SK-N-SH (cell line): Measurements from ENCODE around the gene MET. TPM values are rescaled to one million over a fixed set of nuclear protein-coding genes. Genes with fewer than 3 reads are reported as not detected.

ENCODE experiments used
- CTCF ChIA-PET: fragments of 300-600, 350-600 bp; formaldehyde crosslinking; extraction: SDS; loops from one replicate; lab custom pipeline; 2021; lab: Yijun Ruan, JAX
- POLR2A ChIA-PET: fragments of 350-600 bp; sonication (Branson Sonifier 250); formaldehyde crosslinking; extraction: SDS; loops from one replicate; lab custom pipeline; 2020; ENCODE audit warnings: antibody characterized with exemption, inconsistent platforms; lab: Yijun Ruan, JAX
- DNase-seq: peaks from one replicate; pipeline ENCODE4 v3.0.0; 2012
- H2AFZ ChIP-seq: fragments of 200-600 bp; sonication (generic); 2 replicates; pipeline ENCODE4 v1.8.1; 2016; ENCODE audit warnings: antibody characterized with exemption, mild to moderate bottlenecking, low read depth
- H3F3A ChIP-seq: fragments of 200-600 bp; sonication (generic); replicated peaks from 2 replicates; pipeline ENCODE3; 2016; ENCODE audit warnings: antibody characterized with exemption, mild to moderate bottlenecking; ENCODE audit not compliant: insufficient read depth
- H3K27ac ChIP-seq, 2 experiments: fragments of 200-500 bp in 1 of 2; fragments of 200-600 bp in 1 of 2; sonication (Bioruptor generic) in 1 of 2; sonication (generic), shearing (Covaris generic) in 1 of 2; 2 replicates each; pipeline versions ENCODE4 v1.5.1 to v1.6.1; 2014 to 2016; ENCODE audit warnings: low read depth in 2 of 2, inconsistent platforms in 1 of 2, low read length in 1 of 2, mild to moderate bottlenecking in 1 of 2, mixed read lengths in 1 of 2
- H3K27me3 ChIP-seq: fragments of 200-600 bp; sonication (generic), shearing (Covaris generic); 2 replicates; pipeline ENCODE4 v1.6.1; 2016; ENCODE audit warnings: mixed run types; ENCODE audit not compliant: insufficient read depth
- H3K36me3 ChIP-seq, 2 experiments: fragments of 200-500 bp in 1 of 2; fragments of 200-600 bp in 1 of 2; sonication (Bioruptor generic) in 1 of 2; sonication (generic) in 1 of 2; replicated peaks in 1 of 2; 2 replicates each; pipeline versions ENCODE3 to v1.5.1; 2014 to 2016; ENCODE audit warnings: low read length in 1 of 2, mild to moderate bottlenecking in 1 of 2; ENCODE audit not compliant: insufficient read depth in 2 of 2, control insufficient read depth in 1 of 2
- H3K4me1 ChIP-seq, 2 experiments: fragments of 200-500 bp in 1 of 2; fragments of 200-600 bp in 1 of 2; sonication (Bioruptor generic) in 1 of 2; sonication (generic), shearing (Covaris generic) in 1 of 2; 2 replicates each; pipeline versions ENCODE4 v1.5.1 to v1.6.1; 2014 to 2016; ENCODE audit warnings: low read depth in 1 of 2, low read length in 1 of 2, mixed run types in 1 of 2; ENCODE audit not compliant: insufficient read depth in 2 of 2, control insufficient read depth in 1 of 2
- H3K4me2 ChIP-seq: fragments of 200-600 bp; sonication (generic), shearing (Covaris generic); 2 replicates; pipeline ENCODE4 v1.6.1; 2017; ENCODE audit warnings: mixed run types
- H3K4me3 ChIP-seq, 2 experiments: fragments of 200-500 bp in 1 of 2; fragments of 200-600 bp in 1 of 2; sonication (Bioruptor generic) in 1 of 2; sonication (generic), shearing (Covaris generic) in 1 of 2; 2 replicates each; pipeline versions ENCODE4 v1.5.1 to v1.8.1; 2014 to 2016; ENCODE audit warnings: low read depth in 2 of 2, inconsistent platforms in 1 of 2, low read length in 1 of 2, mild to moderate bottlenecking in 1 of 2, mixed read lengths in 1 of 2, moderate library complexity in 1 of 2
- H3K79me2 ChIP-seq: fragments of 200-600 bp; sonication (generic); 2 replicates; pipeline ENCODE4 v1.8.1; 2017; ENCODE audit warnings: mild to moderate bottlenecking; ENCODE audit not compliant: insufficient read depth
- H3K9ac ChIP-seq: fragments of 200-600 bp; sonication (generic); 2 replicates; pipeline ENCODE4 v1.6.1; 2017; ENCODE audit warnings: mixed run types
- H3K9me2 ChIP-seq: fragments of 200-600 bp; sonication (generic); 2 replicates; pipeline ENCODE4 v1.6.1; 2017; ENCODE audit warnings: mixed run types
- H3K9me3 ChIP-seq: fragments of 200-600 bp; sonication (generic); 2 replicates; pipeline ENCODE4 v1.6.1; 2017; ENCODE audit warnings: mixed run types, mild to moderate bottlenecking, moderate library complexity
- H4K20me1 ChIP-seq: fragments of 200-600 bp; sonication (generic); 2 replicates; pipeline ENCODE4 v1.6.1; 2017; ENCODE audit warnings: mild to moderate bottlenecking, mixed run types; ENCODE audit not compliant: insufficient read depth
- CHD2 ChIP-seq: fragments of 150-350 bp; IDR thresholded peaks from 2 replicates; pipeline ENCODE4 v1.6.1; 2018; ENCODE audit warnings: low read length; ENCODE audit not compliant: partially characterized antibody
- EP300 ChIP-seq, 2 experiments: IDR thresholded peaks; 2 replicates each; pipeline versions ENCODE4 v1.4.0 to v1.6.1; 2012; ENCODE audit warnings: borderline replicate concordance in 1 of 2, low read depth in 1 of 2, low read length in 1 of 2
- EZH2phosphoT487 ChIP-seq: fragments of 200-600 bp; sonication (generic); IDR thresholded peaks from 2 replicates; pipeline ENCODE4 v1.6.1; 2017; ENCODE audit warnings: low read depth, mixed run types, mild to moderate bottlenecking, antibody characterized with exemption, moderate library complexity, borderline replicate concordance
- FOSL2 ChIP-seq: IDR thresholded peaks from 2 replicates; pipeline ENCODE4 v1.4.0; 2012; ENCODE audit warnings: low read depth, mild to moderate bottlenecking, moderate library complexity, borderline replicate concordance
- FOXM1 ChIP-seq: IDR thresholded peaks from 2 replicates; pipeline ENCODE4 v1.4.0; 2012; ENCODE audit warnings: low read depth, mild to moderate bottlenecking
- GABPA ChIP-seq: IDR thresholded peaks from 2 replicates; pipeline ENCODE4 v1.4.0; 2012; ENCODE audit warnings: low read depth, mild to moderate bottlenecking
- GATA2 ChIP-seq: sonication (generic); formaldehyde crosslinking; IDR thresholded peaks from 2 replicates; pipeline ENCODE4 v1.5.0; 2020; ENCODE audit warnings: mild to moderate bottlenecking, missing genetic modification reagents
- IRF3 ChIP-seq: fragments of 150-350 bp; IDR thresholded peaks from 2 replicates; pipeline ENCODE4 v1.6.1; 2016; ENCODE audit warnings: mild to moderate bottlenecking, low read depth, low read length
- JUND ChIP-seq: IDR thresholded peaks from 2 replicates; pipeline ENCODE4 v1.4.0; 2012
- MAX ChIP-seq: IDR thresholded peaks from 2 replicates; pipeline ENCODE4 v1.4.0; 2012; ENCODE audit warnings: low read depth
- MEF2A ChIP-seq: IDR thresholded peaks from 2 replicates; pipeline ENCODE4 v1.4.0; 2012; ENCODE audit warnings: low read depth, borderline replicate concordance
- MXI1 ChIP-seq: IDR thresholded peaks from 2 replicates; pipeline ENCODE4 v1.6.1; 2012; ENCODE audit warnings: mild to moderate bottlenecking, low read depth, low read length, improper control_type of control experiment
- NFIC ChIP-seq: IDR thresholded peaks from 2 replicates; pipeline ENCODE4 v1.4.0; 2012; ENCODE audit warnings: borderline replicate concordance
- NRF1 ChIP-seq: IDR thresholded peaks from 2 replicates; pipeline ENCODE4 v1.6.1; 2012; ENCODE audit warnings: low read depth, mild to moderate bottlenecking, low read length
- PBX3 ChIP-seq: IDR thresholded peaks from 2 replicates; pipeline ENCODE4; 2012
- POLR2AphosphoS5 ChIP-seq: IDR thresholded peaks from 2 replicates; pipeline ENCODE4 v1.6.1; 2012; ENCODE audit warnings: low read depth, low read length
- RAD21 ChIP-seq: IDR thresholded peaks from 2 replicates; pipeline ENCODE4 v1.6.1; 2012; ENCODE audit warnings: mild to moderate bottlenecking, low read length
- RCOR1 ChIP-seq: fragments of 150-350 bp; IDR thresholded peaks from 2 replicates; pipeline ENCODE4 v1.6.1; 2017; ENCODE audit warnings: antibody characterized with exemption, low read length
- RFX5 ChIP-seq: IDR thresholded peaks from 2 replicates; pipeline ENCODE4 v1.6.1; 2012; ENCODE audit warnings: mild to moderate bottlenecking, improper control_type of control experiment, low read length
- SIN3A ChIP-seq: IDR thresholded peaks from 2 replicates; pipeline ENCODE4 v1.6.1; 2012; ENCODE audit warnings: low read depth, mild to moderate bottlenecking, low read length, moderate library complexity, borderline replicate concordance
- SMC3 ChIP-seq: IDR thresholded peaks from 2 replicates; pipeline ENCODE4 v1.6.1; 2012; ENCODE audit warnings: low read depth, low read length, improper control_type of control experiment
- TAF1 ChIP-seq: IDR thresholded peaks from 2 replicates; pipeline ENCODE4 v1.6.1; 2012; ENCODE audit warnings: low read depth, mild to moderate bottlenecking, low read length, moderate library complexity, borderline replicate concordance
- TCF12 ChIP-seq: IDR thresholded peaks from 2 replicates; pipeline ENCODE4 v1.4.0; 2012
- TEAD4 ChIP-seq: IDR thresholded peaks from 2 replicates; pipeline ENCODE4 v1.4.0; 2012; ENCODE audit warnings: mild to moderate bottlenecking, borderline replicate concordance; ENCODE audit not compliant: insufficient read depth
- USF1 ChIP-seq: IDR thresholded peaks from 2 replicates; pipeline ENCODE4 v1.4.0; 2012; ENCODE audit warnings: low read depth, borderline replicate concordance
- YY1 ChIP-seq: IDR thresholded peaks from 2 replicates; pipeline ENCODE4 v1.4.0; 2012; ENCODE audit warnings: low read depth, mild to moderate bottlenecking
- ZBTB33 ChIP-seq: IDR thresholded peaks from 2 replicates; pipeline ENCODE4 v1.4.0; 2012; ENCODE audit warnings: low read depth, borderline replicate concordance
- WGBS: methylation state at CpG from one replicate; pipeline ENCODE4 v1.1.6; 2017; ENCODE audit warnings: low lambda C conversion rate; 5-methylcytosine and 5-hydroxymethylcytosine counted together
- polyA plus RNA-seq, 3 experiments: library from polyadenylated mRNA; depleted of rRNA; stranded (reverse); fragments of >200 nt; gene quantifications; 2 replicates each; pipeline ENCODE4 v1.2.3, GENCODE V29; 2012

MET gene
- polyA plus RNA-seq, 1 of the 3 experiments (the other 2 are of a cell fraction), result 38.7 TPM

- Histone ChIP-seq H3K4me2 (peak overlapping the region; percentile 58), H2AFZ (no peak overlapping the region), H3F3A (peaks cover 50% of the 10 kb centered on the region), H3K9ac (peak overlapping the region; percentile 7; the same call in 1 of the 2 replicates), H3K79me2 (peaks cover 34% of the 10 kb centered on the region), H3K4me1 (peaks cover 0 to 25% of the 10 kb centered on the region in 2 experiments; a peak in 2 of 4 replicates), H3K4me3 (no peak overlapping the region), H3K9me3 (no peaks in the 10 kb centered on the region), H3K27ac (peak overlapping the region; percentile 62 to 66; a peak in 3 of 4 replicates), H3K36me3 (peaks cover 3 to 21% of the 10 kb centered on the region in 2 experiments), H4K20me1 (no peaks in the 10 kb centered on the region), H3K27me3 (no peaks in the 10 kb centered on the region), H3K9me2 (no peaks in the 10 kb centered on the region)
- no peak for DNase-seq
- ChIA-PET POLR2A (no interaction called here), CTCF (interaction anchor here (1.4 to 1.5 kb wide), 2 partner anchors 8 to 25 kb away, joined by 4 to 5 read pairs; no protein-coding TSS in a partner anchor)
- WGBS, result 10% methylated on average over 5 of the region's 5 CpGs
- no peak for TF ChIP-seq SIN3A
- TF ChIP-seq YY1, result no peak
- TF ChIP-seq RCOR1, result no peak
- no peak for TF ChIP-seq CHD2
- no peak for TF ChIP-seq GATA2 (CRISPR knock-in tag)
- peak in 1 of 2 experiments; percentile 63; a peak in 1 of 4 replicates for TF ChIP-seq EP300 (IDR thresholded peaks at IDR 0.05; ENCODE audit: borderline replicate concordance in 1 of 2, low read depth in 1 of 2, low read length in 1 of 2)
- TF ChIP-seq SMC3, result no peak
- peak; percentile 76 for TF ChIP-seq TCF12
- no peak for TF ChIP-seq ZBTB33
- no peak for TF ChIP-seq MXI1
- no peak for TF ChIP-seq NRF1
- TF ChIP-seq RFX5, result no peak
- TF ChIP-seq FOSL2, result peak; percentile 92
- TF ChIP-seq EZH2phosphoT487, result no peak
- no peak for TF ChIP-seq USF1
- peak; percentile 37; the same call in 1 of the 2 replicates for TF ChIP-seq PBX3
- TF ChIP-seq IRF3, result no peak
- no peak for TF ChIP-seq RAD21
- no peak; the same call in 1 of the 2 replicates for TF ChIP-seq MEF2A
- peak; percentile 16; the same call in 1 of the 2 replicates for TF ChIP-seq POLR2AphosphoS5
- TF ChIP-seq GABPA, result no peak
- peak; percentile 81 for TF ChIP-seq JUND
- TF ChIP-seq TEAD4, result no peak; the same call in 1 of the 2 replicates
- TF ChIP-seq NFIC, result peak; percentile 28; the same call in 1 of the 2 replicates
- TF ChIP-seq MAX, result no peak
- no peak for TF ChIP-seq FOXM1
- no peak for TF ChIP-seq TAF1
These were observed 20.7 kb downstream of the MET start for GRCh38 chr7:116692401-116693308.
